HepG2 (cell line): ENCODE data around the gene ITGA6. TPM values are rescaled to one million over a fixed set of nuclear protein-coding genes. Genes with fewer than 3 reads are reported as not detected.
A peak's percentile ranks its signal among the peaks of the same experiment; 100 is the strongest.

Experiments
- ATAC-seq: fragments of 200-7000 bp; cut with Tn5 transposase; 3 replicates; pipeline ENCODE4 v1.9.1; 2020; ENCODE audit warnings: mild to moderate bottlenecking, moderate library complexity
- BruUV-seq: library from RNA; stranded (reverse); fragments of 400-500 nt; replicated peaks from 2 replicates; lab custom pipeline; 2021; lab: Mats Ljungman, UMichigan
- CTCF ChIA-PET: fragments of 300-600 bp; formaldehyde crosslinking; extraction: SDS; loops from one replicate; lab custom pipeline; 2021; ENCODE audit warnings: low total read pairs, inconsistent platforms, low intra/inter-chr PET ratio; lab: Yijun Ruan, JAX
- POLR2A ChIA-PET: fragments of 350-600 bp; sonication (Branson Sonifier 250); formaldehyde crosslinking; loops from one replicate; lab custom pipeline; 2020; ENCODE audit warnings: antibody characterized with exemption, inconsistent platforms; lab: Yijun Ruan, JAX
- DNase-seq: peaks from one replicate; pipeline ENCODE4 v3.0.0-alpha.2; 2015; ENCODE audit warnings: low spot score
- FAIRE-seq: peaks from 3 replicates; lab custom pipeline; 2011; peaks lifted over from hg19 to GRCh38; lab: Jason Lieb, UNC
- H2AFZ ChIP-seq: one replicate; pipeline ENCODE4 v1.6.1; 2011; ENCODE audit warnings: low read length, inconsistent platforms
- H3K27ac ChIP-seq: fragments of 300-600 bp; 3 replicates; pipeline ENCODE4 v1.8.0; 2011; ENCODE audit warnings: mixed run types, mild to moderate bottlenecking, mixed read lengths, low read length, inconsistent platforms; ENCODE audit not compliant: insufficient read depth; ENCODE audit errors: extremely low read length
- H3K27me3 ChIP-seq, 2 experiments: fragments of 200-600 bp in 1 of 2; 2 replicates in 1 of 2; 3 replicates in 1 of 2; pipeline versions ENCODE4 v1.6.0 to v1.8.0; 2011; ENCODE audit warnings: low read length in 2 of 2, mild to moderate bottlenecking in 2 of 2, moderate library complexity in 2 of 2, inconsistent platforms in 1 of 2; ENCODE audit not compliant: insufficient read depth in 2 of 2, control insufficient read depth in 1 of 2
- H3K36me3 ChIP-seq, 2 experiments: fragments of 200-600 bp in 1 of 2; replicated peaks in 1 of 2; 2 replicates in 1 of 2; 3 replicates in 1 of 2; pipeline versions ENCODE4 v1.5.1 to v1.8.0; 2011; ENCODE audit warnings: low read length in 2 of 2, inconsistent platforms in 1 of 2; ENCODE audit not compliant: insufficient read depth in 2 of 2, control insufficient read depth in 1 of 2
- H3K4me1 ChIP-seq: 2 replicates; pipeline ENCODE4 v1.5.1; 2012; ENCODE audit warnings: low read length, inconsistent platforms; ENCODE audit not compliant: insufficient read depth
- H3K4me2 ChIP-seq: 2 replicates; pipeline ENCODE4 v1.6.0; 2011; ENCODE audit warnings: low read depth, low read length, inconsistent platforms
- H3K4me3 ChIP-seq, 3 experiments: fragments of 200-600 bp in 1 of 3; sonication (generic), shearing (Covaris generic) in 1 of 3; replicated peaks in 1 of 3; 2 replicates each; pipeline ENCODE4 v1.5.1; 2011 to 2016; ENCODE audit warnings: low read length in 3 of 3, inconsistent platforms in 2 of 3, low read depth in 2 of 3, mild to moderate bottlenecking in 2 of 3, control low read depth in 1 of 3, mixed read lengths in 1 of 3; ENCODE audit not compliant: insufficient read depth in 1 of 3
- H3K79me2 ChIP-seq: one replicate; pipeline ENCODE4 v1.6.1; 2011; ENCODE audit warnings: low read length, inconsistent platforms; ENCODE audit not compliant: insufficient read depth
- H3K9ac ChIP-seq: 2 replicates; pipeline ENCODE4 v1.6.0; 2011; ENCODE audit warnings: mild to moderate bottlenecking, low read depth, low read length, inconsistent platforms; ENCODE audit not compliant: insufficient read depth
- H3K9me3 ChIP-seq: 2 replicates; pipeline ENCODE4 v1.5.1; 2012; ENCODE audit warnings: mild to moderate bottlenecking, low read length
- H4K20me1 ChIP-seq: 2 replicates; pipeline ENCODE4 v1.6.0; 2011; ENCODE audit warnings: inconsistent platforms, mild to moderate bottlenecking, low read length, moderate library complexity; ENCODE audit not compliant: insufficient read depth
- RBM22 ChIP-seq: fragments of 200-400 bp; formaldehyde crosslinking; optimal IDR thresholded peaks from 2 replicates; pipeline ENCODE3; 2017; ENCODE audit warnings: mild to moderate bottlenecking, low read length, moderate library complexity
- TIGD3 ChIP-seq: sonication (generic); formaldehyde crosslinking; IDR thresholded peaks from 2 replicates; pipeline ENCODE4 v1.5.1; 2020; ENCODE audit warnings: mild to moderate bottlenecking, missing genetic modification reagents, borderline replicate concordance
- ZFP36L2 ChIP-seq: sonication (generic); formaldehyde crosslinking; IDR thresholded peaks from 2 replicates; pipeline ENCODE4 v1.4.0; 2020; ENCODE audit warnings: missing genetic modification reagents
- ZNF20 ChIP-seq: sonication (generic); formaldehyde crosslinking; IDR thresholded peaks from 2 replicates; pipeline ENCODE4 v1.4.0; 2020; ENCODE audit warnings: mild to moderate bottlenecking, moderate library complexity, missing genetic modification reagents
- WGBS: methylation state at CpG from one replicate; pipeline ENCODE4 v1.1.6; 2017; ENCODE audit warnings: low lambda C conversion rate; 5-methylcytosine and 5-hydroxymethylcytosine counted together
- in situ Hi-C: cut with HindIII; loops from 2 replicates; pipeline ENCODE4 v1.10.0; 2017; ENCODE audit warnings: low pct_unique_long_range_greater_than_20kb; ENCODE audit not compliant: extremely low pct_ligation_motif_present
- intact Hi-C: fragments of 100-400 bp; cut with micrococcal nuclease; formaldehyde crosslinking; loops from one replicate; pipeline ENCODE4 v1.10.0; 2022; ENCODE audit not compliant: unreplicated experiment
- polyA plus RNA-seq, 8 experiments: library from polyadenylated mRNA; depleted of rRNA in 3 of 8; stranded (reverse) in 7 of 8; unstranded in 1 of 8; fragments of >200 nt; fragmentation: Illumina TruSeq in 4 of 8; extraction: Trizol in 4 of 8; gene quantifications; 2 replicates each; pipeline versions ENCODE4 v1.2.1 to v1.2.3, GENCODE V29; 2011 to 2016; ENCODE audit warnings: low read depth in 4 of 8, missing spikeins in 1 of 8, mixed read lengths in 1 of 8; ENCODE audit not compliant: insufficient read depth in 1 of 8
- total RNA-seq, 5 experiments: library from RNA; depleted of rRNA; stranded (reverse); fragments of >200 nt; fragmentation: Illumina TruSeq; extraction: Trizol; gene quantifications; 2 replicates each; pipeline ENCODE4 v1.2.3, GENCODE V29; 2016; ENCODE audit warnings: low read depth in 1 of 5

ITGA6 gene
- total and polyA plus RNA-seq, 2 of the 13 experiments (the other 11 are each of a cell fraction or from before 2014, with no cell fraction given) = 24.0 to 92.5 TPM

- 96% methylated on average over 8 of the region's 8 CpGs for WGBS
- Histone ChIP-seq H4K20me1 (no peaks in the 10 kb centered on the region), H2AFZ (no peak overlapping the region), H3K79me2 (peaks cover 31% of the 10 kb centered on the region), H3K4me1 (peaks cover 20% of the 10 kb centered on the region), H3K27ac (no peak overlapping the region), H3K36me3 (peaks cover 0 to under 1% of the 10 kb centered on the region in 2 experiments; a peak in 1 of 5 replicates), H3K4me2 (no peak overlapping the region), H3K4me3 (no peak overlapping the region), H3K27me3 (no peaks in the 10 kb centered on the region), H3K9ac (no peak overlapping the region), H3K9me3 (no peaks in the 10 kb centered on the region)
- in situ Hi-C loops = no loop called here
- CTCF ChIA-PET = no interaction called here
- FAIRE-seq (no peak), ATAC-seq (no peak), DNase-seq (no peak)
- intact Hi-C loops = no loop called here
- TF ChIP-seq ZFP36L2 (no peak), ZNF20 (CRISPR knock-in tag) (no peak), RBM22 (peak; percentile 17)
- POLR2A ChIA-PET = no interaction called here
- no TSS peak for BruUV-seq
Measured at GRCh38 chr2:172449911-172450550, 22.6 kb downstream of the ITGA6 start.

DNA sequence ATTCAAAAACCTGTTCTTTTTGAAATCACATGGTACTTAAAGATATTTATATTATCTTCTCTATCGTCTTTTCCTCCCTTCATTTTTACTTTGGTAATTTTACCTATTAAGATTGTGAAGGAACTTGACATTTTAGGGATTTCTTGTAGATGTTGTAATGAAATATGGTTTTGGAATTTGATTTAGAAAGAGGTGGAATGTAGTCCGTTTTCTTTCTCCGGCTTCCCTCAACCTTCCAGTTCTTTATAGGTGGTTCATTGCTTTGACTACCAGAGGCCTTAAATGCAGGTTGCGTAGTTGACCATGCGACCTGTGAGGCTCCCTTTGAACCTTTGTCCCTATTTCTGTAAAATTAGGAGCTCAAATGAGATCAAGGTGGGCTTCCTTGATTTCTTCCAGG lies 24.5 kb downstream of the ITGA6 start:
- intact Hi-C loops = no loop called here
- no peak for TF ChIP-seq TIGD3 (CRISPR knock-in tag)
- no peak for DNase-seq

More for the DNA sequence above, 24.5 kb downstream of the ITGA6 start:
- Histone ChIP-seq H3K4me2 (no peak overlapping the region), H3K9ac (no peak overlapping the region), H3K36me3 (peaks cover 0 to 1% of the 10 kb centered on the region in 2 experiments; a peak in 1 of 5 replicates), H4K20me1 (no peaks in the 10 kb centered on the region), H2AFZ (no peak overlapping the region), H3K27me3 (no peaks in the 10 kb centered on the region), H3K4me1 (peaks cover 32% of the 10 kb centered on the region), H3K9me3 (no peaks in the 10 kb centered on the region), H3K4me3 (no peak overlapping the region), H3K79me2 (peaks cover 21% of the 10 kb centered on the region), H3K27ac (no peak overlapping the region)
- ChIA-PET POLR2A (interaction anchor here (0.6 to 1.4 kb wide), 2 partner anchors 22 to 905 kb away, joined by 3 read pairs; no protein-coding TSS in a partner anchor), CTCF (no interaction called here)
- in situ Hi-C loops = no loop called here
- no TSS peak for BruUV-seq
- no peak for FAIRE-seq
- ATAC-seq = no peak
- WGBS = 92% methylated on average over 5 of the region's 5 CpGs
